GM12878 (cell line): ENCODE results near the gene JAKMIP1. TPM values are rescaled to one million over a fixed set of nuclear protein-coding genes. Genes with fewer than 3 reads are reported as not detected.

Experiments
- ATAC-seq: fragments of 200-7000 bp; cut with Tn5 transposase; 3 replicates; pipeline ENCODE4 v1.9.1; 2020; ENCODE audit warnings: mild to moderate bottlenecking, moderate library complexity
- BruUV-seq: library from RNA; stranded (reverse); fragments of 400-500 nt; replicated peaks from 2 replicates; lab custom pipeline; 2021; lab: Mats Ljungman, UMichigan
- CTCF ChIA-PET: fragments of 300-600 bp; sonication (Branson Sonifier 250); formaldehyde crosslinking; extraction: SDS; loops from one replicate; lab custom pipeline; 2021; ENCODE audit warnings: inconsistent platforms; lab: Yijun Ruan, JAX
- POLR2A ChIA-PET: fragments of 350-600 bp; formaldehyde crosslinking; extraction: SDS; loops from one replicate; lab custom pipeline; 2021; ENCODE audit warnings: inconsistent platforms; lab: Charles Lee
- RAD21 ChIA-PET: fragments of 300-600 bp; sonication (Branson Sonifier 250); formaldehyde crosslinking; loops from one replicate; lab custom pipeline; 2023; ENCODE audit warnings: antibody characterized with exemption; ENCODE audit not compliant: unreplicated experiment; lab: Charles Lee
- SMC1A ChIA-PET: fragments of 300-600 bp; sonication (Branson Sonifier 250); formaldehyde crosslinking; loops from one replicate; lab custom pipeline; 2023; ENCODE audit not compliant: unreplicated experiment, uncharacterized antibody; lab: Charles Lee
- DNase-seq: peaks from one replicate; pipeline ENCODE4 v3.0.0-alpha.2; 2011; ENCODE audit warnings: low read depth, low spot score
- FAIRE-seq: peaks from 3 replicates; lab custom pipeline; 2011; peaks lifted over from hg19 to GRCh38; lab: Jason Lieb, UNC
- H2AFZ ChIP-seq: 2 replicates; pipeline ENCODE4 v1.6.0; 2011; ENCODE audit warnings: low read depth, low read length, control low read depth; ENCODE audit not compliant: control insufficient read depth
- H3K27ac ChIP-seq: 2 replicates; pipeline ENCODE4 v1.5.1; 2011; ENCODE audit warnings: control low read depth; ENCODE audit not compliant: control insufficient read depth, insufficient read depth
- H3K27me3 ChIP-seq, 2 experiments: replicated peaks in 1 of 2; 2 replicates each; pipeline versions ENCODE4 v1.6.0 to v1.6.1; 2011; ENCODE audit warnings: low read length in 1 of 2; ENCODE audit not compliant: control insufficient read depth in 2 of 2, insufficient read depth in 2 of 2
- H3K36me3 ChIP-seq, 2 experiments: 2 replicates each; pipeline ENCODE4 v1.5.1; 2011; ENCODE audit warnings: low read length in 1 of 2; ENCODE audit not compliant: control insufficient read depth in 2 of 2, insufficient read depth in 2 of 2
- H3K4me1 ChIP-seq: 2 replicates; pipeline ENCODE4 v1.6.1; 2011; ENCODE audit warnings: mild to moderate bottlenecking, low read length, moderate library complexity, mixed read lengths; ENCODE audit not compliant: control insufficient read depth, insufficient read depth
- H3K4me2 ChIP-seq: 2 replicates; pipeline ENCODE4 v1.6.0; 2011; ENCODE audit warnings: control low read depth; ENCODE audit not compliant: control insufficient read depth, insufficient read depth
- H3K4me3 ChIP-seq: fragments of 200-600 bp; sonication (generic); 2 replicates; pipeline ENCODE4 v1.5.1; 2016
- H3K79me2 ChIP-seq: 2 replicates; pipeline ENCODE4 v1.6.0; 2011; ENCODE audit warnings: low read length; ENCODE audit not compliant: control insufficient read depth, insufficient read depth
- H3K9ac ChIP-seq: 2 replicates; pipeline ENCODE4 v1.8.0; 2011; ENCODE audit warnings: low read length, control low read depth, mixed read lengths; ENCODE audit not compliant: control insufficient read depth, insufficient read depth
- H3K9me3 ChIP-seq: replicated peaks from 3 replicates; pipeline ENCODE4 v1.5.1; 2011; ENCODE audit warnings: mild to moderate bottlenecking, low read length; ENCODE audit not compliant: control insufficient read depth, insufficient read depth
- H4K20me1 ChIP-seq: 2 replicates; pipeline ENCODE4 v1.6.0; 2011; ENCODE audit not compliant: control insufficient read depth, insufficient read depth
- CBFB ChIP-seq: IDR thresholded peaks from 2 replicates; pipeline ENCODE4 v1.6.1; 2016; ENCODE audit warnings: antibody characterized with exemption, low read depth
- EED ChIP-seq: sonication (generic); IDR thresholded peaks from 2 replicates; pipeline ENCODE4 v1.6.1; 2016; ENCODE audit warnings: antibody characterized with exemption, low read depth
- IKZF2 ChIP-seq, 2 experiments: fragments of 450-650 bp; IDR thresholded peaks; 2 replicates each; pipeline ENCODE4 v1.6.1; 2017; ENCODE audit warnings: mild to moderate bottlenecking in 2 of 2, moderate library complexity in 2 of 2
- LARP7 ChIP-seq: fragments of 450-650 bp; IDR thresholded peaks from 2 replicates; pipeline ENCODE4 v1.6.1; 2017; ENCODE audit warnings: mild to moderate bottlenecking
- NFYB ChIP-seq: IDR thresholded peaks from 2 replicates; pipeline ENCODE4 v1.6.1; 2011; ENCODE audit warnings: low read depth, mild to moderate bottlenecking, low read length, improper control_type of control experiment, moderate library complexity; ENCODE audit not compliant: insufficient read depth
- NR2C1 ChIP-seq: fragments of 450-650 bp; IDR thresholded peaks from 2 replicates; pipeline ENCODE4 v1.6.1; 2017; ENCODE audit warnings: antibody characterized with exemption, mild to moderate bottlenecking, moderate library complexity
- NR2C2 ChIP-seq: IDR thresholded peaks from 2 replicates; pipeline ENCODE4 v1.6.1; 2011; ENCODE audit warnings: borderline replicate concordance, low read depth; ENCODE audit not compliant: control insufficient read depth, insufficient read length
- RAD51 ChIP-seq: fragments of 450-650 bp; IDR thresholded peaks from 2 replicates; pipeline ENCODE4 v1.6.1; 2016; ENCODE audit warnings: moderate library complexity, mild to moderate bottlenecking, inconsistent platforms
- RBBP5 ChIP-seq: fragments of 200-600 bp; sonication (generic); conservative IDR thresholded peaks from 2 replicates; pipeline ENCODE4 v1.6.1; 2016
- RELA ChIP-seq: fragments of 450-650 bp; IDR thresholded peaks from 2 replicates; pipeline ENCODE4 v1.8.0; 2014; ENCODE audit warnings: borderline replicate concordance; ENCODE audit not compliant: partially characterized antibody
- TCF12 ChIP-seq: IDR thresholded peaks from 2 replicates; pipeline ENCODE4 v1.6.1; 2011; ENCODE audit warnings: low read depth, mild to moderate bottlenecking, low read length
- TCF3 ChIP-seq: IDR thresholded peaks from 2 replicates; pipeline ENCODE4 v1.6.1; 2012; ENCODE audit warnings: low read depth, mild to moderate bottlenecking, low read length, borderline replicate concordance; ENCODE audit not compliant: insufficient read depth
- ZBED1 ChIP-seq: IDR thresholded peaks from 2 replicates; pipeline ENCODE4 v1.6.1; 2016; ENCODE audit warnings: borderline replicate concordance
- ZNF384 ChIP-seq: IDR thresholded peaks from 2 replicates; pipeline ENCODE4 v1.6.1; 2012; ENCODE audit warnings: low read depth, mild to moderate bottlenecking, low read length, improper control_type of control experiment, borderline replicate concordance
- WGBS: methylation state at CpG from one replicate; pipeline ENCODE4 v1.1.6; 2016; ENCODE audit warnings: low lambda C conversion rate; ENCODE audit not compliant: insufficient replicate concordance, insufficient coverage; ENCODE audit errors: missing lambda C conversion rate; 5-methylcytosine and 5-hydroxymethylcytosine counted together
- in situ Hi-C: fragments of 300-500 bp; cut with MboI; formaldehyde crosslinking; loops from 9 replicates; pipeline ENCODE4 v1.14.3; 2018; ENCODE audit warnings: mixed read lengths
- intact Hi-C: fragments of 100-400 bp; cut with micrococcal nuclease; formaldehyde crosslinking; loops from one replicate; pipeline ENCODE4 v1.14.2; 2022; ENCODE audit not compliant: unreplicated experiment
- polyA plus RNA-seq, 11 experiments: library from polyadenylated mRNA; depleted of rRNA in 4 of 11; unstranded in 6 of 11; stranded (reverse) in 5 of 11; fragments of >200 nt; fragmentation: Nextera tagmentation in 4 of 11; fragmentation: Illumina TruSeq in 1 of 11; extraction: Ambion mirVana in 4 of 11; extraction: Trizol in 1 of 11; gene quantifications; 1 replicate in 1 of 11; 2 replicates in 10 of 11; pipeline versions ENCODE4 v1.2.1 to v1.2.3, GENCODE V29; 2011 to 2016; ENCODE audit warnings: inconsistent platforms in 2 of 11, missing spikeins in 2 of 11, low read depth in 1 of 11
- total RNA-seq, 4 experiments: library from RNA; depleted of rRNA in 3 of 4; stranded (reverse); fragments of >200 nt in 3 of 4; fragmentation: Illumina TruSeq in 1 of 4; extraction: Trizol in 1 of 4; gene quantifications; 2 replicates each; pipeline versions ENCODE4 v1.2.1 to v1.2.3, GENCODE V29; 2013 to 2021
- TF ChIP-seq, protein P1 (sequence below): fragments of 450-650 bp; IDR thresholded peaks from 2 replicates; pipeline ENCODE4 v1.6.1; 2018; ENCODE audit warnings: borderline replicate concordance, mild to moderate bottlenecking; ENCODE audit not compliant: partially characterized antibody
- TF ChIP-seq, protein P2 (sequence below): fragments of 450-650 bp; IDR thresholded peaks from 2 replicates; pipeline ENCODE4 v1.6.1; 2017; ENCODE audit warnings: mild to moderate bottlenecking

JAKMIP1 gene
- total and polyA plus RNA-seq, 10 of the 15 experiments (the other 5 are each of a cell fraction or from before 2014, with no cell fraction given), result 0.52 to 16.7 (median 12.3) TPM

GRCh38 chr4:6115342-6115741 is 85.0 kb downstream of the JAKMIP1 start:
- intact Hi-C loops, result no loop called here
- RAD21 ChIA-PET, result interaction anchor here (1.4 kb wide), 1 partner anchor 65 kb away, joined by 3 read pairs; no protein-coding TSS in a partner anchor
- Histone ChIP-seq H3K27ac (no peak overlapping the region), H3K9me3 (no peaks in the 10 kb centered on the region), H3K4me1 (no peaks in the 10 kb centered on the region), H2AFZ (no peak overlapping the region), H3K79me2 (no peaks in the 10 kb centered on the region), H3K27me3 (no peaks in the 10 kb centered on the region), H3K4me2 (no peak overlapping the region), H3K36me3 (no peaks in the 10 kb centered on the region; a peak in 1 of 4 replicates), H3K4me3 (no peak overlapping the region), H3K9ac (no peak overlapping the region), H4K20me1 (no peaks in the 10 kb centered on the region)
- DNase-seq (no peak), FAIRE-seq (no peak), ATAC-seq (no peak)
- TF ChIP-seq ZBED1 (no peak), LARP7 (no peak), NFYB (no peak), RAD51 (no peak), RELA (no peak), TCF3 (no peak), NR2C1 (no peak), NR2C2 (no peak), RBBP5 (no peak), EED (no peak), IKZF2 (IDR thresholded peaks at IDR 0.05) (no peak), TCF12 (no peak), ZNF384 (no peak), CBFB (no peak)
- TF ChIP-seq, protein P1, sequence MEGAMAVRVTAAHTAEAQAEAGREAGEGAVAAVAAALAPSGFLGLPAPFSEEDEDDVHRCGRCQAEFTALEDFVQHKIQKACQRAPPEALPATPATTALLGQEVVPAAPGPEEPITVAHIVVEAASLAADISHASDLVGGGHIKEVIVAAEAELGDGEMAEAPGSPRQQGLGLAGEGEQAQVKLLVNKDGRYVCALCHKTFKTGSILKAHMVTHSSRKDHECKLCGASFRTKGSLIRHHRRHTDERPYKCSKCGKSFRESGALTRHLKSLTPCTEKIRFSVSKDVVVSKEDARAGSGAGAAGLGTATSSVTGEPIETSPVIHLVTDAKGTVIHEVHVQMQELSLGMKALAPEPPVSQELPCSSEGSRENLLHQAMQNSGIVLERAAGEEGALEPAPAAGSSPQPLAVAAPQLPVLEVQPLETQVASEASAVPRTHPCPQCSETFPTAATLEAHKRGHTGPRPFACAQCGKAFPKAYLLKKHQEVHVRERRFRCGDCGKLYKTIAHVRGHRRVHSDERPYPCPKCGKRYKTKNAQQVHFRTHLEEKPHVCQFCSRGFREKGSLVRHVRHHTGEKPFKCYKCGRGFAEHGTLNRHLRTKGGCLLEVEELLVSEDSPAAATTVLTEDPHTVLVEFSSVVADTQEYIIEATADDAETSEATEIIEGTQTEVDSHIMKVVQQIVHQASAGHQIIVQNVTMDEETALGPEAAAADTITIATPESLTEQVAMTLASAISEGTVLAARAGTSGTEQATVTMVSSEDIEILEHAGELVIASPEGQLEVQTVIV, result no peak
- TF ChIP-seq, protein P2, sequence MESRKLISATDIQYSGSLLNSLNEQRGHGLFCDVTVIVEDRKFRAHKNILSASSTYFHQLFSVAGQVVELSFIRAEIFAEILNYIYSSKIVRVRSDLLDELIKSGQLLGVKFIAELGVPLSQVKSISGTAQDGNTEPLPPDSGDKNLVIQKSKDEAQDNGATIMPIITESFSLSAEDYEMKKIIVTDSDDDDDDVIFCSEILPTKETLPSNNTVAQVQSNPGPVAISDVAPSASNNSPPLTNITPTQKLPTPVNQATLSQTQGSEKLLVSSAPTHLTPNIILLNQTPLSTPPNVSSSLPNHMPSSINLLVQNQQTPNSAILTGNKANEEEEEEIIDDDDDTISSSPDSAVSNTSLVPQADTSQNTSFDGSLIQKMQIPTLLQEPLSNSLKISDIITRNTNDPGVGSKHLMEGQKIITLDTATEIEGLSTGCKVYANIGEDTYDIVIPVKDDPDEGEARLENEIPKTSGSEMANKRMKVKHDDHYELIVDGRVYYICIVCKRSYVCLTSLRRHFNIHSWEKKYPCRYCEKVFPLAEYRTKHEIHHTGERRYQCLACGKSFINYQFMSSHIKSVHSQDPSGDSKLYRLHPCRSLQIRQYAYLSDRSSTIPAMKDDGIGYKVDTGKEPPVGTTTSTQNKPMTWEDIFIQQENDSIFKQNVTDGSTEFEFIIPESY, result no peak
- CTCF ChIA-PET, result no interaction called here
- WGBS, result 51% methylated on average over 5 of the region's 5 CpGs
- BruUV-seq, result no TSS peak
- SMC1A ChIA-PET, result no interaction called here
- POLR2A ChIA-PET, result no interaction called here
- in situ Hi-C loops, result no loop called here
